ENCODE measurements around the gene TRH. TPM values are rescaled to one million over a fixed set of nuclear protein-coding genes. Genes with fewer than 3 reads are reported as not detected.

The TRH gene
- total RNA-seq, 4 donors from 2014 or later: not detected

- H3K4me3 ChIP-seq: no peak overlapping the region
- H3K9me3 ChIP-seq: peaks cover 0 to 6% (median 0%) of the 10 kb centered on the region in 4 donors
- 85% methylated on average over 6 of the region's 6 CpGs for WGBS, 2 donors
- no peak overlapping the region for H3K27ac ChIP-seq
- peaks cover 0 to 7% of the 10 kb centered on the region in 2 donors for H3K27me3 ChIP-seq
- H3K36me3 ChIP-seq: no peaks in the 10 kb centered on the region
- H3K4me1 ChIP-seq: no peaks in the 10 kb centered on the region
- no peak for DNase-seq (ENCODE audit: low spot score in 2 of 2)
- TF ChIP-seq EP300 (IDR thresholded peaks at IDR 0.05) (no peak), POLR2A (IDR thresholded peaks at IDR 0.05) (no peak)
- TF ChIP-seq, protein P1, sequence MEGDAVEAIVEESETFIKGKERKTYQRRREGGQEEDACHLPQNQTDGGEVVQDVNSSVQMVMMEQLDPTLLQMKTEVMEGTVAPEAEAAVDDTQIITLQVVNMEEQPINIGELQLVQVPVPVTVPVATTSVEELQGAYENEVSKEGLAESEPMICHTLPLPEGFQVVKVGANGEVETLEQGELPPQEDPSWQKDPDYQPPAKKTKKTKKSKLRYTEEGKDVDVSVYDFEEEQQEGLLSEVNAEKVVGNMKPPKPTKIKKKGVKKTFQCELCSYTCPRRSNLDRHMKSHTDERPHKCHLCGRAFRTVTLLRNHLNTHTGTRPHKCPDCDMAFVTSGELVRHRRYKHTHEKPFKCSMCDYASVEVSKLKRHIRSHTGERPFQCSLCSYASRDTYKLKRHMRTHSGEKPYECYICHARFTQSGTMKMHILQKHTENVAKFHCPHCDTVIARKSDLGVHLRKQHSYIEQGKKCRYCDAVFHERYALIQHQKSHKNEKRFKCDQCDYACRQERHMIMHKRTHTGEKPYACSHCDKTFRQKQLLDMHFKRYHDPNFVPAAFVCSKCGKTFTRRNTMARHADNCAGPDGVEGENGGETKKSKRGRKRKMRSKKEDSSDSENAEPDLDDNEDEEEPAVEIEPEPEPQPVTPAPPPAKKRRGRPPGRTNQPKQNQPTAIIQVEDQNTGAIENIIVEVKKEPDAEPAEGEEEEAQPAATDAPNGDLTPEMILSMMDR (IDR thresholded peaks at IDR 0.05): no peak
Measured at GRCh38 chr3:129952556-129953355, 21.8 kb upstream of the TRH start.

DNA sequence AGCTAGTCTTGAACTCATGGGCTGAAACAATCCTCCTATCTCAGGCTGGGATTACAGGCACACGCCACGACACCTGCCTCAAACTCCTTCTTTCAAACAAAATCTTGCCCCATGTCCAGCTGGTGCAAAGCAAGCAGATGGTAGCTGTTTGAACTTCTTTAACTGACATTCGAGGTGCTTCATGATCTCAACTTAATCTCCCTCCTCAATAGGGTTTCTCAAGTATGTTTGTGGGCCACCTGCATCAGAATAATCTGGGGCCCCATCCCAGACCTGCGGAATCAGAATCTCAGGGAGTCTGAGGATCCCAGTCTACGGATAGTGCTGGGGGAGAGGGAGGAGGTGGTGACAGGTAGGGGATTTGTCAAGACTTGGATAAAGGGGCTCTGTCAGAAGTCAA lies 20.9 kb upstream of the TRH start:
- H3K4me3 ChIP-seq: no peak overlapping the region
- H3K4me1 ChIP-seq: no peaks in the 10 kb centered on the region
- H3K27me3 ChIP-seq: peaks cover 0 to 7% of the 10 kb centered on the region in 2 donors
- 51% methylated on average over 5 of the region's 5 CpGs for WGBS, 2 donors
- no peak for TF ChIP-seq POLR2A (IDR thresholded peaks at IDR 0.05)
- no peak for TF ChIP-seq EP300 (IDR thresholded peaks at IDR 0.05)
- TF ChIP-seq, protein P1 (IDR thresholded peaks at IDR 0.05): no peak
- H3K9me3 ChIP-seq: peaks cover 0 to 8% (median 0%) of the 10 kb centered on the region in 4 donors
- H3K36me3 ChIP-seq: no peaks in the 10 kb centered on the region
- H3K27ac ChIP-seq: no peak overlapping the region
- no peak for DNase-seq (ENCODE audit: low spot score in 2 of 2)

GRCh38 chr3:129954514-129954913 lies 20.0 kb upstream of the TRH start:
- H3K27me3 ChIP-seq: peaks cover 0 to 7% of the 10 kb centered on the region in 2 donors
- H3K27ac ChIP-seq: no peak overlapping the region
- TF ChIP-seq POLR2A (IDR thresholded peaks at IDR 0.05) (no peak), EP300 (IDR thresholded peaks at IDR 0.05) (no peak)
- TF ChIP-seq, protein P1 (IDR thresholded peaks at IDR 0.05): no peak
- H3K4me1 ChIP-seq: no peaks in the 10 kb centered on the region
- peaks cover 0 to 8% (median 0%) of the 10 kb centered on the region in 4 donors for H3K9me3 ChIP-seq
- H3K4me3 ChIP-seq: no peak overlapping the region
- WGBS, 2 donors: 43 to 48% methylated on average over 2 of the region's 2 CpGs
- H3K36me3 ChIP-seq: no peaks in the 10 kb centered on the region
- DNase-seq (ENCODE audit: low spot score in 2 of 2): no peak

GRCh38 chr3:129956936-129957335 lies 17.6 kb upstream of the TRH start:
- H3K27me3 ChIP-seq: peaks cover 0 to 7% of the 10 kb centered on the region in 2 donors
- no peak overlapping the region for H3K4me3 ChIP-seq
- H3K9me3 ChIP-seq: peaks cover 0 to 8% (median 0%) of the 10 kb centered on the region in 4 donors
- no peak overlapping the region for H3K27ac ChIP-seq
- DNase-seq (ENCODE audit: low spot score in 2 of 2): no peak
- TF ChIP-seq EP300 (IDR thresholded peaks at IDR 0.05): no peak
- TF ChIP-seq, protein P1 (IDR thresholded peaks at IDR 0.05): no peak
- TF ChIP-seq POLR2A (IDR thresholded peaks at IDR 0.05): no peak
- no peaks in the 10 kb centered on the region for H3K4me1 ChIP-seq
- H3K36me3 ChIP-seq: no peaks in the 10 kb centered on the region

DNA sequence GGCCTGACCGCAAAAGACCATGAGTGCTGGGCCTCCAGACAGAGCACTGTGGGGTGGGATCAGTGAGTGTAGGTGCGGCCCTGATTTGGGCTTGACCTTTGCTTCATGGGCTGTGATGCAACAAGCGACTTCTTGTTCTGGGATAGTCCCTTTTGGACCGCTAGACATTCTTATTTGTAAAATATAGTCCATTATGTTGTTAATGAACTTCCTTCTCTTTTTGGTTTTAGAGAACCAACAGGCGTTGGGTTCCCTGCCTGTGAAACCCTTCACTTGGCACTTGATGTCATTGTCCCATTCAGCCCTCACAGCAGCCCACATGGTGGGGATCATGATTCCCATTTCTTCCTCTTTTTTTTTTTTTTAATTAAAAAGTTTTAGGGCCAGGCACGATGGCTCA lies 15.8 kb upstream of the TRH start:
- H3K4me3 ChIP-seq: no peak overlapping the region
- no peaks in the 10 kb centered on the region for H3K36me3 ChIP-seq
- WGBS, 2 donors: 53 to 55% methylated on average over 6 of the region's 6 CpGs
- TF ChIP-seq EP300 (IDR thresholded peaks at IDR 0.05) (no peak), POLR2A (IDR thresholded peaks at IDR 0.05) (no peak)
- TF ChIP-seq, protein P1 (IDR thresholded peaks at IDR 0.05): no peak
- no peak overlapping the region for H3K27ac ChIP-seq
- peaks cover 0 to 8% (median 0%) of the 10 kb centered on the region in 4 donors for H3K9me3 ChIP-seq
- DNase-seq (ENCODE audit: low spot score in 2 of 2): no peak
- peaks cover 0 to 7% of the 10 kb centered on the region in 2 donors for H3K27me3 ChIP-seq
- no peaks in the 10 kb centered on the region for H3K4me1 ChIP-seq

Data from tibial nerve (tissue), 4 donors.